GM12878 (cell line): ENCODE results near the gene KLC3. TPM values are rescaled to one million over a fixed set of nuclear protein-coding genes. Genes with fewer than 3 reads are reported as not detected.

Source experiments
- ATAC-seq: fragments of 200-7000 bp; cut with Tn5 transposase; 3 replicates; pipeline ENCODE4 v1.9.1; 2020; ENCODE audit warnings: mild to moderate bottlenecking, moderate library complexity
- BruUV-seq: library from RNA; stranded (reverse); fragments of 400-500 nt; replicated peaks from 2 replicates; lab custom pipeline; 2021; lab: Mats Ljungman, UMichigan
- CTCF ChIA-PET: fragments of 300-600 bp; sonication (Branson Sonifier 250); formaldehyde crosslinking; extraction: SDS; loops from one replicate; lab custom pipeline; 2021; ENCODE audit warnings: inconsistent platforms; lab: Yijun Ruan, JAX
- POLR2A ChIA-PET: fragments of 350-600 bp; formaldehyde crosslinking; extraction: SDS; loops from one replicate; lab custom pipeline; 2021; ENCODE audit warnings: inconsistent platforms; lab: Charles Lee
- RAD21 ChIA-PET: fragments of 300-600 bp; sonication (Branson Sonifier 250); formaldehyde crosslinking; loops from one replicate; lab custom pipeline; 2023; ENCODE audit warnings: antibody characterized with exemption; ENCODE audit not compliant: unreplicated experiment; lab: Charles Lee
- SMC1A ChIA-PET: fragments of 300-600 bp; sonication (Branson Sonifier 250); formaldehyde crosslinking; loops from one replicate; lab custom pipeline; 2023; ENCODE audit not compliant: unreplicated experiment, uncharacterized antibody; lab: Charles Lee
- DNase-seq: peaks from one replicate; pipeline ENCODE4 v3.0.0-alpha.2; 2011; ENCODE audit warnings: low read depth, low spot score
- FAIRE-seq: peaks from 3 replicates; lab custom pipeline; 2011; peaks lifted over from hg19 to GRCh38; lab: Jason Lieb, UNC
- H2AFZ ChIP-seq: 2 replicates; pipeline ENCODE4 v1.6.0; 2011; ENCODE audit warnings: low read depth, low read length, control low read depth; ENCODE audit not compliant: control insufficient read depth
- H3K27ac ChIP-seq: 2 replicates; pipeline ENCODE4 v1.5.1; 2011; ENCODE audit warnings: control low read depth; ENCODE audit not compliant: control insufficient read depth, insufficient read depth
- H3K27me3 ChIP-seq, 2 experiments: replicated peaks in 1 of 2; 2 replicates each; pipeline versions ENCODE4 v1.6.0 to v1.6.1; 2011; ENCODE audit warnings: low read length in 1 of 2; ENCODE audit not compliant: control insufficient read depth in 2 of 2, insufficient read depth in 2 of 2
- H3K36me3 ChIP-seq, 2 experiments: 2 replicates each; pipeline ENCODE4 v1.5.1; 2011; ENCODE audit warnings: low read length in 1 of 2; ENCODE audit not compliant: control insufficient read depth in 2 of 2, insufficient read depth in 2 of 2
- H3K4me1 ChIP-seq: 2 replicates; pipeline ENCODE4 v1.6.1; 2011; ENCODE audit warnings: mild to moderate bottlenecking, low read length, moderate library complexity, mixed read lengths; ENCODE audit not compliant: control insufficient read depth, insufficient read depth
- H3K4me2 ChIP-seq: 2 replicates; pipeline ENCODE4 v1.6.0; 2011; ENCODE audit warnings: control low read depth; ENCODE audit not compliant: control insufficient read depth, insufficient read depth
- H3K4me3 ChIP-seq: fragments of 200-600 bp; sonication (generic); 2 replicates; pipeline ENCODE4 v1.5.1; 2016
- H3K79me2 ChIP-seq: 2 replicates; pipeline ENCODE4 v1.6.0; 2011; ENCODE audit warnings: low read length; ENCODE audit not compliant: control insufficient read depth, insufficient read depth
- H3K9ac ChIP-seq: 2 replicates; pipeline ENCODE4 v1.8.0; 2011; ENCODE audit warnings: low read length, control low read depth, mixed read lengths; ENCODE audit not compliant: control insufficient read depth, insufficient read depth
- H3K9me3 ChIP-seq: replicated peaks from 3 replicates; pipeline ENCODE4 v1.5.1; 2011; ENCODE audit warnings: mild to moderate bottlenecking, low read length; ENCODE audit not compliant: control insufficient read depth, insufficient read depth
- H4K20me1 ChIP-seq: 2 replicates; pipeline ENCODE4 v1.6.0; 2011; ENCODE audit not compliant: control insufficient read depth, insufficient read depth
- BHLHE40 ChIP-seq, 2 experiments: fragments of 450-650 bp in 1 of 2; IDR thresholded peaks; 2 replicates each; pipeline ENCODE4 v1.6.1; 2011 to 2017; ENCODE audit warnings: low read depth in 2 of 2, borderline replicate concordance in 1 of 2, improper control_type of control experiment in 1 of 2, low read length in 1 of 2, mild to moderate bottlenecking in 1 of 2
- BMI1 ChIP-seq: fragments of 450-650 bp; IDR thresholded peaks from 2 replicates; pipeline ENCODE4 v1.6.1; 2016; ENCODE audit warnings: mild to moderate bottlenecking, moderate library complexity, borderline replicate concordance
- CREB1 ChIP-seq: IDR thresholded peaks from 2 replicates; pipeline ENCODE4 v1.6.1; 2012; ENCODE audit warnings: low read depth, mild to moderate bottlenecking, inconsistent platforms
- FOXK2 ChIP-seq: fragments of 450-650 bp; IDR thresholded peaks from 2 replicates; pipeline ENCODE4 v1.6.1; 2017; ENCODE audit warnings: mild to moderate bottlenecking, moderate library complexity
- LARP7 ChIP-seq: fragments of 450-650 bp; IDR thresholded peaks from 2 replicates; pipeline ENCODE4 v1.6.1; 2017; ENCODE audit warnings: mild to moderate bottlenecking
- MXI1 ChIP-seq: fragments of 150-350 bp; IDR thresholded peaks from 2 replicates; pipeline ENCODE4 v1.6.1; 2011; ENCODE audit warnings: low read depth, mild to moderate bottlenecking, inconsistent platforms, low read length, improper control_type of control experiment
- NFYA ChIP-seq: IDR thresholded peaks from 2 replicates; pipeline ENCODE4 v1.6.1; 2011; ENCODE audit warnings: low read depth, mild to moderate bottlenecking, low read length, improper control_type of control experiment, borderline replicate concordance
- REST ChIP-seq: IDR thresholded peaks from 2 replicates; pipeline ENCODE4 v1.6.1; 2012; ENCODE audit warnings: mild to moderate bottlenecking, low read depth, low read length
- SMAD5 ChIP-seq: IDR thresholded peaks from 2 replicates; pipeline ENCODE4 v1.6.1; 2016; ENCODE audit warnings: antibody characterized with exemption, low read depth
- SREBF1 ChIP-seq: IDR thresholded peaks from 2 replicates; pipeline ENCODE4 v1.6.1; 2012; ENCODE audit warnings: mild to moderate bottlenecking, low read length
- STAT1 ChIP-seq: fragments of 450-650 bp; conservative IDR thresholded peaks from 2 replicates; pipeline ENCODE4 v1.6.1; 2014; ENCODE audit warnings: antibody characterized with exemption, mild to moderate bottlenecking
- WGBS: methylation state at CpG from one replicate; pipeline ENCODE4 v1.1.6; 2016; ENCODE audit warnings: low lambda C conversion rate; ENCODE audit not compliant: insufficient replicate concordance, insufficient coverage; ENCODE audit errors: missing lambda C conversion rate; 5-methylcytosine and 5-hydroxymethylcytosine counted together
- in situ Hi-C: fragments of 300-500 bp; cut with MboI; formaldehyde crosslinking; loops from 9 replicates; pipeline ENCODE4 v1.14.3; 2018; ENCODE audit warnings: mixed read lengths
- intact Hi-C: fragments of 100-400 bp; cut with micrococcal nuclease; formaldehyde crosslinking; loops from one replicate; pipeline ENCODE4 v1.14.2; 2022; ENCODE audit not compliant: unreplicated experiment
- polyA plus RNA-seq, 11 experiments: library from polyadenylated mRNA; depleted of rRNA in 4 of 11; unstranded in 6 of 11; stranded (reverse) in 5 of 11; fragments of >200 nt; fragmentation: Nextera tagmentation in 4 of 11; fragmentation: Illumina TruSeq in 1 of 11; extraction: Ambion mirVana in 4 of 11; extraction: Trizol in 1 of 11; gene quantifications; 1 replicate in 1 of 11; 2 replicates in 10 of 11; pipeline versions ENCODE4 v1.2.1 to v1.2.3, GENCODE V29; 2011 to 2016; ENCODE audit warnings: inconsistent platforms in 2 of 11, missing spikeins in 2 of 11, low read depth in 1 of 11
- total RNA-seq, 4 experiments: library from RNA; depleted of rRNA in 3 of 4; stranded (reverse); fragments of >200 nt in 3 of 4; fragmentation: Illumina TruSeq in 1 of 4; extraction: Trizol in 1 of 4; gene quantifications; 2 replicates each; pipeline versions ENCODE4 v1.2.1 to v1.2.3, GENCODE V29; 2013 to 2021
- TF ChIP-seq, protein P1 (sequence below): fragments of 150-350 bp; IDR thresholded peaks from 2 replicates; pipeline ENCODE4 v1.6.1; 2016; ENCODE audit warnings: low read depth, low read length
- TF ChIP-seq, protein P2 (sequence below): IDR thresholded peaks from 2 replicates; pipeline ENCODE4 v1.6.1; 2011; ENCODE audit warnings: mild to moderate bottlenecking, low read depth, low read length, moderate library complexity; ENCODE audit not compliant: insufficient replicate concordance

Gene KLC3
- total and polyA plus RNA-seq, 10 of the 15 experiments (the other 5 are each of a cell fraction or from before 2014, with no cell fraction given), result 0.03 to 0.38 (median 0.28) TPM; not detected in 5

DNA sequence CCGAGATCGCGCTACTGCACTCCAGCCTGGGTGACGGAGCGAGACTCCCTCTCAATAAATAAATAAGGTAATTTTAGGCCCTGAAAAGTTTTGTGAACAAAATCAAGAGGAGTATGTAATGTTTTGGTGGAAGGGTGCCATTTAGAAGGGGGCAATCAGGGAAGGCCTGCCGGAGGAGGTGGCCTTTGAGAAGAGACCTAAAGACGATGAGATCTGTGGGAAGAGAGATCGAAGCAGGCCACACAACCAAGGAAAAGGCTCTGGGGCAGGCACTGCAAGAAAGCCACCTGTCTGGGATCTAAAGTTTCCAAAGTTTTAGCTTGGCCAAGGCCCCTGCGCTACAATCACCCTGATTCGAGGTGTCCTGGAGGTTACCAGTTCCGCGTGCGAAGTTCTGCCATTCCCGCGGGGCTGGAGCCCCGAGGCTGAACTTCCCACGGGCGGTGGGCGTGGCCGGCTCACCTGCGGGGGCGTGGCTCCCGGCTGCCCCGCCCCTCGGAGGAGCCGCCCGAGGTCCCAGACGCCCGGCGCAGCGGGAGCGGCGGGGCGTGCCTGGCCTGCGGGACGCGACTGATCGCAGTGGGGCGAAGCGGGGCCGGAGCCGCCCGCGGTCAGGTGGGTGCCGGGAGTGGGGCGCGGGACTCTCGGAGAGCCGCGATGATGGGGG, at the start of gene KLC3 (continued):
- TF ChIP-seq REST (no peak), FOXK2 (no peak), STAT1 (no peak), BHLHE40 (IDR thresholded peaks at IDR 0.05; ENCODE audit: borderline replicate concordance in 1 of 2, low read depth in 2 of 2, low read length in 1 of 2) (peak in 1 of 2 experiments; percentile 76; a peak in 2 of 4 replicates), CREB1 (no peak), SMAD5 (no peak), BMI1 (no peak), MXI1 (no peak), LARP7 (0 out of 2 replicates have a peak, but pooled peaks have one; percentile 15)

DNA sequence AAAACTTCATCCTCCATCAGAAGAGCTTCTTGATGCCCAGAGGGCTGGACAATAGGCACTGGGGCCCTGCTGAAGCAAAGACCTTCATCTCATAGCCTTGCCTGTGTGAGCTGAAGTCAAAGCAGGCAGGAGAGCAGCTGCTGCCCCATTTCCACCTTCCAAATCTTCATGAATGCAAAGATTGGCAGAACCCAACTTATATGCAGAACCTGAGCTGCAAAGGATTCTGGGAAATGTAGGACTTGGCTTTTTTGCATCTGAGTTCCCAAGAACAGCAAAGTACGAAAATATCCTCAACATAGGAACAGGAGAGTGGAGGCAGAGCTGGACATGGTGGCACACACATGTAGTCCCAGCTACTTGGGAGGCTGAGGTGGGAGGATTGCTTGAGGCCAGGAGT, 48.7 kb upstream of the KLC3 start:
- ATAC-seq, result no peak
- ChIA-PET CTCF (no interaction called here), RAD21 (no interaction called here), POLR2A (no interaction called here), SMC1A (no interaction called here)
- H3K36me3 ChIP-seq, result no peaks in the 10 kb centered on the region
- no peaks in the 10 kb centered on the region for H3K79me2 ChIP-seq
- H3K4me3 ChIP-seq, result no peak overlapping the region
- WGBS, result 88% methylated on average over 1 of the region's 1 CpG
- H3K9me3 ChIP-seq, result no peaks in the 10 kb centered on the region
- H3K27ac ChIP-seq, result no peak overlapping the region
- no peak for DNase-seq
- intact Hi-C loops, result no loop called here
- H3K4me2 ChIP-seq, result no peak overlapping the region
- TF ChIP-seq, protein P1, sequence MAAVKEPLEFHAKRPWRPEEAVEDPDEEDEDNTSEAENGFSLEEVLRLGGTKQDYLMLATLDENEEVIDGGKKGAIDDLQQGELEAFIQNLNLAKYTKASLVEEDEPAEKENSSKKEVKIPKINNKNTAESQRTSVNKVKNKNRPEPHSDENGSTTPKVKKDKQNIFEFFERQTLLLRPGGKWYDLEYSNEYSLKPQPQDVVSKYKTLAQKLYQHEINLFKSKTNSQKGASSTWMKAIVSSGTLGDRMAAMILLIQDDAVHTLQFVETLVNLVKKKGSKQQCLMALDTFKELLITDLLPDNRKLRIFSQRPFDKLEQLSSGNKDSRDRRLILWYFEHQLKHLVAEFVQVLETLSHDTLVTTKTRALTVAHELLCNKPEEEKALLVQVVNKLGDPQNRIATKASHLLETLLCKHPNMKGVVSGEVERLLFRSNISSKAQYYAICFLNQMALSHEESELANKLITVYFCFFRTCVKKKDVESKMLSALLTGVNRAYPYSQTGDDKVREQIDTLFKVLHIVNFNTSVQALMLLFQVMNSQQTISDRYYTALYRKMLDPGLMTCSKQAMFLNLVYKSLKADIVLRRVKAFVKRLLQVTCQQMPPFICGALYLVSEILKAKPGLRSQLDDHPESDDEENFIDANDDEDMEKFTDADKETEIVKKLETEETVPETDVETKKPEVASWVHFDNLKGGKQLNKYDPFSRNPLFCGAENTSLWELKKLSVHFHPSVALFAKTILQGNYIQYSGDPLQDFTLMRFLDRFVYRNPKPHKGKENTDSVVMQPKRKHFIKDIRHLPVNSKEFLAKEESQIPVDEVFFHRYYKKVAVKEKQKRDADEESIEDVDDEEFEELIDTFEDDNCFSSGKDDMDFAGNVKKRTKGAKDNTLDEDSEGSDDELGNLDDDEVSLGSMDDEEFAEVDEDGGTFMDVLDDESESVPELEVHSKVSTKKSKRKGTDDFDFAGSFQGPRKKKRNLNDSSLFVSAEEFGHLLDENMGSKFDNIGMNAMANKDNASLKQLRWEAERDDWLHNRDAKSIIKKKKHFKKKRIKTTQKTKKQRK, result no peak
- no peak for TF ChIP-seq SREBF1
- no peak for TF ChIP-seq NFYA
- TF ChIP-seq, protein P2, sequence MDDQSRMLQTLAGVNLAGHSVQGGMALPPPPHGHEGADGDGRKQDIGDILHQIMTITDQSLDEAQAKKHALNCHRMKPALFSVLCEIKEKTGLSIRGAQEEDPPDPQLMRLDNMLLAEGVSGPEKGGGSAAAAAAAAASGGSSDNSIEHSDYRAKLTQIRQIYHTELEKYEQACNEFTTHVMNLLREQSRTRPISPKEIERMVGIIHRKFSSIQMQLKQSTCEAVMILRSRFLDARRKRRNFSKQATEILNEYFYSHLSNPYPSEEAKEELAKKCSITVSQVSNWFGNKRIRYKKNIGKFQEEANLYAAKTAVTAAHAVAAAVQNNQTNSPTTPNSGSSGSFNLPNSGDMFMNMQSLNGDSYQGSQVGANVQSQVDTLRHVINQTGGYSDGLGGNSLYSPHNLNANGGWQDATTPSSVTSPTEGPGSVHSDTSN, result no peak
- no peaks in the 10 kb centered on the region for H4K20me1 ChIP-seq
- H2AFZ ChIP-seq, result no peak overlapping the region
- BruUV-seq, result no TSS peak
- in situ Hi-C loops, result no loop called here
- H3K27me3 ChIP-seq, result no peaks in the 10 kb centered on the region
- no peak overlapping the region for H3K9ac ChIP-seq
- H3K4me1 ChIP-seq, result no peaks in the 10 kb centered on the region
- FAIRE-seq, result no peak
